DMS53 treated with DMSO at 0.1 percent for 48 hours (cell line): ENCODE measurements around the gene CREBRF.
"Not testable (repeated sequence)": the region's sequence is repeated elsewhere in the genome, so short reads cannot be mapped to it uniquely, and the experiment has no call there.

ENCODE experiments used
- DNase-seq: peaks from one replicate; lab custom pipeline; 2025; ENCODE audit not compliant: unreplicated experiment; lab: John Stamatoyannopoulos, UW

Gene CREBRF

GRCh38 chr5:173033923-173034322 lies 22.2 kb upstream of the CREBRF start:
- DNase-seq: no peak

- DNase-seq: no peak
These were observed 20.0 kb upstream of the CREBRF start for GRCh38 chr5:173035904-173036707.

- no peak for DNase-seq
These were observed 17.0 kb upstream of the CREBRF start for GRCh38 chr5:173039188-173039587.

- no peak for DNase-seq
These were observed 16.2 kb upstream of the CREBRF start for GRCh38 chr5:173039964-173040363.

- DNase-seq: no peak
These were observed 14.0 kb upstream of the CREBRF start for GRCh38 chr5:173041881-173042762.

- DNase-seq: no peak
These were observed 13.4 kb upstream of the CREBRF start for GRCh38 chr5:173042763-173043107.

GRCh38 chr5:173045474-173045873 lies 10.7 kb upstream of the CREBRF start:
- no peak for DNase-seq

- not testable (repeated sequence) for DNase-seq
These were observed 8.9 kb upstream of the CREBRF start for GRCh38 chr5:173047096-173047837.

- DNase-seq: no peak
These were observed 8.4 kb upstream of the CREBRF start for GRCh38 chr5:173047838-173048105.

GRCh38 chr5:173050791-173051190 lies 5.4 kb upstream of the CREBRF start:
- DNase-seq: no peak

- no peak for DNase-seq
These were observed 4.4 kb upstream of the CREBRF start for GRCh38 chr5:173051746-173052145.

- DNase-seq: no peak
These were observed 3.1 kb upstream of the CREBRF start for GRCh38 chr5:173053041-173053440.

GRCh38 chr5:173055042-173055721 lies 970 bp upstream of the CREBRF start:
- DNase-seq: no peak

GRCh38 chr5:173055722-173055982 lies 500 bp upstream of the CREBRF start:
- no peak for DNase-seq

- DNase-seq: no peak
These were observed 570 bp downstream of the CREBRF start for GRCh38 chr5:173056783-173057061.

GRCh38 chr5:173057062-173057924 lies 1.1 kb downstream of the CREBRF start:
- peak; percentile 96 for DNase-seq

- DNase-seq: no peak
These were observed 6.0 kb downstream of the CREBRF start for GRCh38 chr5:173062141-173062540.

- DNase-seq: no peak
These were observed 9.0 kb downstream of the CREBRF start for GRCh38 chr5:173065155-173065554.

GRCh38 chr5:173069671-173070070 lies 13.5 kb downstream of the CREBRF start:
- no peak for DNase-seq

- DNase-seq: no peak
These were observed 19.1 kb downstream of the CREBRF start for GRCh38 chr5:173075137-173075843.
